DOHH2 (cell line): ENCODE data around the gene PLA2G3.

Experiments
- CTCF ChIP-seq: fragments of 200-600 bp; sonication (generic); IDR thresholded peaks from one replicate; pipeline ENCODE4 v1.5.1; 2014; ENCODE audit warnings: antibody characterized with exemption, mild to moderate bottlenecking, low read depth, low read length; ENCODE audit not compliant: poor library complexity, severe bottlenecking
- EZH2phosphoT487 ChIP-seq: fragments of 200-600 bp; sonication (generic); IDR thresholded peaks from 2 replicates; pipeline ENCODE4 v1.6.1; 2017; ENCODE audit warnings: borderline replicate concordance, mild to moderate bottlenecking, antibody characterized with exemption, low read length, moderate library complexity, mixed read lengths

DNA sequence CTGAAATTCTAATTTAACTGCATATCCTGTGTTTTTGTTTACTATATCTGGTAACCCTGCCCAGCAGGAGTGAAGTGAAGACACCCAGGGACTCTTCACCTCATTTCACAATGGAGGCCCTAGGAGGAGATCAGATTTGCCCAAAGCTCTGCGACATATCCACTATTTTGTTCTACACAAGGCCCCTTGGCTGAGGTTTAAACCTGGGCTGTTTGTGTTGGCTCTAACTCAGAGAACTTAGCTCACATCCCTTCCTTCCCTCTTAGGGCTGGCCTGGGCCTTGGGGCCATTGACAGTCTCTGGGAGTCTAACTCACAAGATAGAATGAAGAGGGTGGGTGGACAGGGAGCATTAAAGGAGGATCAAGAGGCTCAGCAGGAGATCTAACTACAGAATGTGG lies 8.2 kb upstream of the PLA2G3 start:
- TF ChIP-seq CTCF, result no peak
- TF ChIP-seq EZH2phosphoT487, result no peak
